Endodermal cell (in vitro differentiated cells): ENCODE data around the gene C16orf74. TPM values are rescaled to one million over a fixed set of nuclear protein-coding genes. Genes with fewer than 3 reads are reported as not detected.

Experiments used
- DNase-seq: peaks from one replicate; pipeline ENCODE4 v3.0.0-alpha.2; 2017
- H3K27ac ChIP-seq: 2 replicates; pipeline ENCODE4 v1.5.1; 2013; ENCODE audit warnings: mild to moderate bottlenecking, low read depth, low read length, moderate library complexity
- H3K27me3 ChIP-seq: 2 replicates; pipeline ENCODE4 v1.6.1; 2013; ENCODE audit warnings: mild to moderate bottlenecking, low read length, moderate library complexity; ENCODE audit not compliant: insufficient read depth, control insufficient read depth, poor library complexity, severe bottlenecking
- H3K36me3 ChIP-seq: 2 replicates; pipeline ENCODE4 v1.7.0; 2013; ENCODE audit warnings: mild to moderate bottlenecking, low read length, moderate library complexity; ENCODE audit not compliant: control insufficient read depth, insufficient read depth
- H3K4me1 ChIP-seq: one replicate; pipeline ENCODE4 v1.7.0; 2013; ENCODE audit warnings: low read length; ENCODE audit not compliant: control insufficient read depth, insufficient read depth
- H3K4me3 ChIP-seq: 2 replicates; pipeline ENCODE4 v1.5.1; 2013; ENCODE audit warnings: mild to moderate bottlenecking, low read length, moderate library complexity
- H3K9ac ChIP-seq: 2 replicates; pipeline ENCODE4 v1.6.1; 2013; ENCODE audit warnings: mild to moderate bottlenecking, low read length, moderate library complexity; ENCODE audit not compliant: poor library complexity, severe bottlenecking; ENCODE audit errors: extremely low read depth
- H3K9me3 ChIP-seq: 2 replicates; pipeline ENCODE4 v1.6.1; 2013; ENCODE audit warnings: mild to moderate bottlenecking, low read length, moderate library complexity; ENCODE audit not compliant: control insufficient read depth
- H3K27ac Mint-ChIP-seq: 2 replicates; pipeline ENCODE4 v1.8.0; 2020; ENCODE audit warnings: mixed read lengths
- H3K27me3 Mint-ChIP-seq: 2 replicates; pipeline ENCODE4 v1.8.0; 2021; ENCODE audit warnings: mild to moderate bottlenecking, mixed read lengths; ENCODE audit not compliant: insufficient read depth
- H3K36me3 Mint-ChIP-seq: 2 replicates; pipeline ENCODE4 v1.8.0; 2020; ENCODE audit warnings: low read depth, mixed read lengths
- H3K4me1 Mint-ChIP-seq: 2 replicates; pipeline ENCODE4 v1.8.0; 2020; ENCODE audit warnings: mixed read lengths
- H3K4me3 Mint-ChIP-seq: 2 replicates; pipeline ENCODE4 v1.8.0; 2020; ENCODE audit warnings: mild to moderate bottlenecking, moderate library complexity, mixed read lengths
- H3K9me3 Mint-ChIP-seq: 2 replicates; pipeline ENCODE4 v1.8.0; 2020; ENCODE audit warnings: mild to moderate bottlenecking, mixed read lengths
- WGBS, 2 experiments: methylation state at CpG; one replicate each; pipeline versions ENCODE4 v1.1.5 to v1.1.7; 2013; ENCODE audit warnings: missing lambda C conversion rate in 2 of 2, mixed read lengths in 1 of 2; ENCODE audit not compliant: insufficient coverage in 1 of 2, insufficient read length in 1 of 2; 5-methylcytosine and 5-hydroxymethylcytosine counted together
- total RNA-seq, 2 donors: library from RNA; stranded (reverse); fragmentation: NEBNext Ultra II Directional in 1 of 2; extraction: Animal tissue kit (Norgen Biotek cat#: 25700) in 1 of 2; gene quantifications; 2 replicates in 1 of 2; 3 replicates in 1 of 2; pipeline ENCODE4 v1.2.1, GENCODE V29; 2021
- TF ChIP-seq, protein P1 (sequence below): fragments of 200-600 bp; sonication (generic); conservative IDR thresholded peaks from 2 replicates; pipeline ENCODE4 v1.5.0; 2021; ENCODE audit warnings: antibody characterized with exemption, mild to moderate bottlenecking

Gene C16orf74
- total RNA-seq, 2 donors from 2014 or later, result 3.6 to 7.4 TPM

DNA sequence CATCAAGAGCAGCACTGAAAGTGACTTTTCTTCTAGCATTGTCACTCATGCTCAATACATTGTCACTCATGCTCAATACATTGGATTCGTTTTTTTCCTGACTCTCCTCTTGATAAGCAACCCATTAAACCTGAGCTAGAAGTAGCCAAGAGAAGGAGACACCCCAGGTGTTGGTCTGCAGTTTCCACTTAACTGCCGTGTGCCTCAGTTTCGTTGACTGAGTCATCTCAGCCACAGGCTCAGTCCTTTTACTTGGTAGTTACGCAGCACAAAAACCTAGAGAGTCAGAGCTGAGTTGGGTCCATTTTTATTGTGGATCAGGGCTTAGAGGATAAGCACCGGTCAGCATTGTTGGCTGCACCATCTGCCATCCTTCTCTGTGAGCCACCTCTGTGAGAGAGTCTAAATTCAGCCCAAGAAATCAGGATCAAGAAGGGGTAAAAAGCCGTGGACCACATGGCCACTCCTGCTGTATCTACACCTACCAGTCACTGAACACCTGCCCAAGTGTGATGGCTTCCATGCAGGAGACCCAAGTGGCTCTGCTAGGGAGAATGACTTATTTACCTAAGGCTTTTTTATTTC lies 73.4 kb downstream of the C16orf74 start:
- 88 to 97% methylated on average over 5 to 6 of the region's 6 CpGs for WGBS, 2 experiments
- Histone ChIP-seq H3K9me3 (no peaks in the 10 kb centered on the region), H3K9ac (no peak overlapping the region), H3K36me3 (peaks cover 71% of the 10 kb centered on the region), H3K4me3 (no peak overlapping the region), H3K27ac (no peak overlapping the region), H3K4me1 (no peaks in the 10 kb centered on the region), H3K27me3 (no peaks in the 10 kb centered on the region)
- peak overlapping the region; percentile 26 for H3K27ac Mint-ChIP-seq
- no peaks in the 10 kb centered on the region for H3K27me3 Mint-ChIP-seq
- TF ChIP-seq, protein P1, sequence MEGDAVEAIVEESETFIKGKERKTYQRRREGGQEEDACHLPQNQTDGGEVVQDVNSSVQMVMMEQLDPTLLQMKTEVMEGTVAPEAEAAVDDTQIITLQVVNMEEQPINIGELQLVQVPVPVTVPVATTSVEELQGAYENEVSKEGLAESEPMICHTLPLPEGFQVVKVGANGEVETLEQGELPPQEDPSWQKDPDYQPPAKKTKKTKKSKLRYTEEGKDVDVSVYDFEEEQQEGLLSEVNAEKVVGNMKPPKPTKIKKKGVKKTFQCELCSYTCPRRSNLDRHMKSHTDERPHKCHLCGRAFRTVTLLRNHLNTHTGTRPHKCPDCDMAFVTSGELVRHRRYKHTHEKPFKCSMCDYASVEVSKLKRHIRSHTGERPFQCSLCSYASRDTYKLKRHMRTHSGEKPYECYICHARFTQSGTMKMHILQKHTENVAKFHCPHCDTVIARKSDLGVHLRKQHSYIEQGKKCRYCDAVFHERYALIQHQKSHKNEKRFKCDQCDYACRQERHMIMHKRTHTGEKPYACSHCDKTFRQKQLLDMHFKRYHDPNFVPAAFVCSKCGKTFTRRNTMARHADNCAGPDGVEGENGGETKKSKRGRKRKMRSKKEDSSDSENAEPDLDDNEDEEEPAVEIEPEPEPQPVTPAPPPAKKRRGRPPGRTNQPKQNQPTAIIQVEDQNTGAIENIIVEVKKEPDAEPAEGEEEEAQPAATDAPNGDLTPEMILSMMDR, result no peak
- no peaks in the 10 kb centered on the region for H3K4me1 Mint-ChIP-seq
- no peaks in the 10 kb centered on the region for H3K9me3 Mint-ChIP-seq
- peaks cover 61% of the 10 kb centered on the region for H3K36me3 Mint-ChIP-seq
- H3K4me3 Mint-ChIP-seq, result no peak overlapping the region
- DNase-seq, result no peak

DNA sequence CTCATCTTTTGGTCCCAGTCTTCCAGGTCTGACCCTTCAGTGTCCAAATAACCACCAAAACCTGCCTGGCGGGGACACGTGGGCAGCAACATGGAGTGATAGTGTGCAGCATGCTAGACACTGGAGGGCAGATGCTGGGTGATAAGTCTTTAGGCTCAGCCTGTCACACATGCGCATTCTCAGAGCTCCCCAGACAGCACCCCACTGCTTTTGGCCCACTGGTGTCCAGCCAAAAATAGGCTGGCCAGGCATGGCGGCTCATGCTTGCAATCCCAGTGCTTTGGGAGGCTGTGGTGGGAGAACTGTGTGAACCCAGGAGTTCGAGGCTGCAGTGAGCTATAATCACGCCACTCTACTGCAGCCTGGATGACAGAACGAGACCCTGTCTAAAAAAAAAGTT lies 74.4 kb downstream of the C16orf74 start:
- no peak overlapping the region for H3K4me3 Mint-ChIP-seq
- no peak for DNase-seq
- H3K4me1 ChIP-seq, result no peaks in the 10 kb centered on the region
- no peaks in the 10 kb centered on the region for H3K27me3 ChIP-seq
- no peaks in the 10 kb centered on the region for H3K27me3 Mint-ChIP-seq
- peaks cover 77% of the 10 kb centered on the region for H3K36me3 ChIP-seq
- H3K4me3 ChIP-seq, result no peak overlapping the region
- H3K27ac Mint-ChIP-seq, result no peak overlapping the region
- no peaks in the 10 kb centered on the region for H3K9me3 Mint-ChIP-seq
- TF ChIP-seq, protein P1, result no peak
- no peak overlapping the region for H3K9ac ChIP-seq
- no peak overlapping the region for H3K27ac ChIP-seq
- H3K36me3 Mint-ChIP-seq, result peaks cover 68% of the 10 kb centered on the region
- H3K4me1 Mint-ChIP-seq, result no peaks in the 10 kb centered on the region
- H3K9me3 ChIP-seq, result no peaks in the 10 kb centered on the region
- 97 to 100% methylated on average over 4 to 7 of the region's 7 CpGs for WGBS, 2 experiments

DNA sequence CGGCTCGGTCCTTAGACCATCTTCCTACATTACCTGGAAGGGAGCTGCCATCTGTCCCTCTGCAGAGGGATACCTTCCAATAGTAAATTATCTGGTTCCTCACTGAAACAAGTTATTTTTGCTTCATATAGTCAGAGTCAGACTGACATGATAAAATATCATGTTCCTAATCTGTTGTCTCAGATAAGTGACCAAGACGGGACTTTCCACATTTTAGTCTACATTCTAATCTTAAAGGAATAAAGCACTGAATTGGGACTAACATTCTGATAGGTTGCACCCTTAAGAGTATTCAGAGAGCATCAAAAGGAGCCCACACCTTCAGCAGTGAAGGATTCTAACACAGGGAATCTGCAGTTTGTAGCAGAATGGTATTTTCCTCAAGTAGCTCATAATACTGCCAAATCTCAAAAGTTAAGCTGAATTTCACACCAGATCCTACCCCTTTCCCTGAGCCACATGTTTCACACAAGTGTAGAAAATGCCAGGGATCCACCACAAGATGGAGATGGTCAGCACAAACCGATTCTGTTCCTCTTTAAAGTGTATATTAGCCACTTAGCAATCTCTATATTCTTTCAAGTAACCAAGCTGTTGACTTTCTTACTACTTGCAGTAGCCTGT lies 75.5 kb downstream of the C16orf74 start:
- TF ChIP-seq, protein P1, result peak; percentile 73
- 75 to 81% methylated on average over 2 to 4 of the region's 4 CpGs for WGBS, 2 experiments
- no peak for DNase-seq

More for the DNA sequence above, 75.5 kb downstream of the C16orf74 start:
- Histone ChIP-seq H3K36me3 (peaks cover 76% of the 10 kb centered on the region), H3K9me3 (no peaks in the 10 kb centered on the region), H3K27me3 (no peaks in the 10 kb centered on the region), H3K27ac (no peak overlapping the region), H3K9ac (no peak overlapping the region), H3K4me1 (no peaks in the 10 kb centered on the region), H3K4me3 (no peak overlapping the region)
- no peaks in the 10 kb centered on the region for H3K4me1 Mint-ChIP-seq
- H3K4me3 Mint-ChIP-seq, result no peak overlapping the region
- peak overlapping the region; percentile 44 for H3K27ac Mint-ChIP-seq
- H3K9me3 Mint-ChIP-seq, result no peaks in the 10 kb centered on the region
- peaks cover 67% of the 10 kb centered on the region for H3K36me3 Mint-ChIP-seq
- no peaks in the 10 kb centered on the region for H3K27me3 Mint-ChIP-seq
